GM12892 (cell line): ENCODE results near the gene EMC8.

Experiments used
- POLR2A ChIP-seq: IDR thresholded peaks from 2 replicates; pipeline ENCODE4 v1.6.1; 2011; ENCODE audit warnings: low read depth, low read length, control low read depth
- POLR2AphosphoS5 ChIP-seq: IDR thresholded peaks from 2 replicates; pipeline ENCODE4 v1.6.1; 2011; ENCODE audit warnings: low read depth, low read length, control low read depth
- TAF1 ChIP-seq: IDR thresholded peaks from 2 replicates; pipeline ENCODE4 v1.6.1; 2011; ENCODE audit warnings: low read depth, mild to moderate bottlenecking, control low read depth, low read length, borderline replicate concordance

GRCh38 chr16:85808926-85809325, 9.6 kb upstream of the EMC8 start:
- TF ChIP-seq TAF1 (no peak), POLR2AphosphoS5 (no peak), POLR2A (no peak)
